CD4-positive, alpha-beta memory T cell (primary cell): ENCODE results near the gene ICE1. TPM values are rescaled to one million over a fixed set of nuclear protein-coding genes. Genes with fewer than 3 reads are reported as not detected.
A peak's percentile ranks its signal among the peaks of the same experiment; 100 is the strongest.

ENCODE experiments used
- CTCF ChIA-PET: fragments of 350-600 bp; sonication (Branson Sonifier 250); formaldehyde crosslinking; loops from one replicate; lab custom pipeline; 2021; ENCODE audit warnings: inconsistent platforms; ENCODE audit not compliant: partially characterized antibody; lab: Charles Lee
- POLR2A ChIA-PET: fragments of 350-600 bp; sonication (Branson Sonifier 250); formaldehyde crosslinking; loops from one replicate; lab custom pipeline; 2021; ENCODE audit not compliant: partially characterized antibody; lab: Charles Lee
- DNase-seq, 5 donors: peaks; one replicate each; pipeline versions ENCODE4 v3.0.0 to v3.0.0-alpha.2; 2020 to 2022; ENCODE audit warnings: mixed read lengths in 1 of 5
- H3K27ac ChIP-seq: one replicate; pipeline ENCODE4 v1.7.0; 2013; ENCODE audit warnings: low read depth, low read length
- H3K27me3 ChIP-seq: 2 replicates; pipeline ENCODE4 v1.7.0; 2013; ENCODE audit warnings: mild to moderate bottlenecking, low read length, moderate library complexity; ENCODE audit not compliant: insufficient read depth
- H3K36me3 ChIP-seq: 2 replicates; pipeline ENCODE4 v1.7.0; 2013; ENCODE audit warnings: mild to moderate bottlenecking, low read length, moderate library complexity; ENCODE audit not compliant: insufficient read depth
- H3K4me1 ChIP-seq: 2 replicates; pipeline ENCODE4 v1.7.0; 2013; ENCODE audit warnings: mild to moderate bottlenecking, low read length, moderate library complexity; ENCODE audit not compliant: insufficient read depth
- H3K4me3 ChIP-seq, 2 donors: one replicate each; pipeline ENCODE4 v1.7.0; 2013; ENCODE audit warnings: low read length in 2 of 2, mild to moderate bottlenecking in 1 of 2
- H3K9me3 ChIP-seq, 2 donors: one replicate each; pipeline ENCODE4 v1.7.0; 2013; ENCODE audit warnings: low read length in 2 of 2, control low read depth in 1 of 2; ENCODE audit not compliant: control insufficient read depth in 1 of 2
- H3K27ac Mint-ChIP-seq, 7 donors: one replicate each; pipeline ENCODE4 v1.8.0; 2020 to 2021; ENCODE audit warnings: mixed read lengths in 7 of 7, mild to moderate bottlenecking in 6 of 7, inconsistent platforms in 3 of 7, moderate library complexity in 3 of 7
- H3K27me3 Mint-ChIP-seq, 2 donors: one replicate each; pipeline ENCODE4 v1.8.0; 2020 to 2021; ENCODE audit warnings: mixed read lengths in 2 of 2
- H3K36me3 Mint-ChIP-seq, 2 donors: one replicate each; pipeline ENCODE4 v1.8.0; 2020 to 2021; ENCODE audit warnings: mixed read lengths in 2 of 2, inconsistent platforms in 1 of 2, mild to moderate bottlenecking in 1 of 2
- H3K4me1 Mint-ChIP-seq, 4 donors: one replicate each; pipeline ENCODE4 v1.8.0; 2020 to 2021; ENCODE audit warnings: mixed read lengths in 4 of 4, mild to moderate bottlenecking in 1 of 4
- H3K4me3 Mint-ChIP-seq, 8 donors: one replicate each; pipeline ENCODE4 v1.8.0; 2020 to 2021; ENCODE audit warnings: mixed read lengths in 8 of 8, mild to moderate bottlenecking in 7 of 8, moderate library complexity in 6 of 8, inconsistent platforms in 3 of 8
- H3K9me3 Mint-ChIP-seq, 8 donors: one replicate each; pipeline ENCODE4 v1.8.0; 2020 to 2021; ENCODE audit warnings: mixed read lengths in 8 of 8, mild to moderate bottlenecking in 5 of 8, inconsistent platforms in 3 of 8, moderate library complexity in 1 of 8
- intact Hi-C: fragments of 100-400 bp; cut with micrococcal nuclease; formaldehyde crosslinking; loops from one replicate; pipeline ENCODE4 v1.15.1; 2023
- polyA plus RNA-seq, 2 donors: library from polyadenylated mRNA; unstranded; fragments of 300-500 nt; fragmentation: Illumina TruSeq; gene quantifications; one replicate each; pipeline ENCODE4 v1.2.3, GENCODE V29; 2021
- total RNA-seq, 2 experiments: library from RNA; stranded (reverse); gene quantifications; one replicate each; pipeline ENCODE4 v1.2.3, GENCODE V29; 2021

ICE1 gene
- total and polyA plus RNA-seq, 4 experiments from 2014 or later, result 8.9 to 52.1 (median 36.4) TPM

- Mint-ChIP-seq H3K36me3 (peaks cover 79 to 88% of the 10 kb centered on the region in 2 donors), H3K4me3 (no peak overlapping the region), H3K4me1 (peaks cover 0 to 10% (median under 1%) of the 10 kb centered on the region in 4 donors), H3K27me3 (no peaks in the 10 kb centered on the region), H3K9me3 (no peaks in the 10 kb centered on the region), H3K27ac (peak overlapping the region in 1 of 7 donors; percentile 4)
- intact Hi-C loops, result no loop called here
- Histone ChIP-seq H3K9me3 (no peaks in the 10 kb centered on the region), H3K27me3 (no peaks in the 10 kb centered on the region), H3K36me3 (peaks cover 62% of the 10 kb centered on the region), H3K4me1 (no peaks in the 10 kb centered on the region), H3K4me3 (no peak overlapping the region), H3K27ac (no peak overlapping the region)
- no peak for DNase-seq
- ChIA-PET POLR2A (no interaction called here), CTCF (no interaction called here)
These were observed 38.5 kb downstream of the ICE1 start for GRCh38 chr5:5461012-5461411.

GRCh38 chr5:5464036-5464715 lies 41.7 kb downstream of the ICE1 start:
- no peaks in the 10 kb centered on the region for H3K9me3 Mint-ChIP-seq
- Histone ChIP-seq H3K9me3 (no peaks in the 10 kb centered on the region), H3K27me3 (no peaks in the 10 kb centered on the region), H3K4me1 (no peaks in the 10 kb centered on the region), H3K36me3 (peaks cover 46% of the 10 kb centered on the region), H3K4me3 (no peak overlapping the region), H3K27ac (no peak overlapping the region)
- POLR2A ChIA-PET, result no interaction called here
- CTCF ChIA-PET, result no interaction called here
- H3K36me3 Mint-ChIP-seq, result peaks cover 73 to 79% of the 10 kb centered on the region in 2 donors
- H3K27ac Mint-ChIP-seq, result peak overlapping the region in 2 of 7 donors; percentile 16 to 44
- no peaks in the 10 kb centered on the region for H3K27me3 Mint-ChIP-seq
- H3K4me3 Mint-ChIP-seq, result no peak overlapping the region
- DNase-seq, result no peak
- H3K4me1 Mint-ChIP-seq, result peaks cover 0 to 6% (median 0%) of the 10 kb centered on the region in 4 donors
- intact Hi-C loops, result no loop called here

GRCh38 chr5:5466227-5466626 lies 43.8 kb downstream of the ICE1 start:
- Mint-ChIP-seq H3K36me3 (peaks cover 57 to 71% of the 10 kb centered on the region in 2 donors), H3K4me1 (peaks cover 0 to 1% (median 0%) of the 10 kb centered on the region in 4 donors), H3K27me3 (no peaks in the 10 kb centered on the region), H3K4me3 (no peak overlapping the region), H3K9me3 (no peaks in the 10 kb centered on the region), H3K27ac (no peak overlapping the region)
- no peak overlapping the region for H3K4me3 ChIP-seq
- ChIA-PET POLR2A (no interaction called here), CTCF (interaction anchor here (1.6 kb wide), 1 partner anchor 12 kb away, joined by 4 read pairs; no protein-coding TSS in a partner anchor)
- H3K36me3 ChIP-seq, result peaks cover 28% of the 10 kb centered on the region
- no peak overlapping the region for H3K27ac ChIP-seq
- no peaks in the 10 kb centered on the region for H3K9me3 ChIP-seq
- no peak for DNase-seq
- H3K27me3 ChIP-seq, result no peaks in the 10 kb centered on the region
- intact Hi-C loops, result no loop called here
- no peaks in the 10 kb centered on the region for H3K4me1 ChIP-seq

GRCh38 chr5:5467737-5468136 lies 45.3 kb downstream of the ICE1 start:
- no peaks in the 10 kb centered on the region for H3K9me3 ChIP-seq
- H3K4me3 ChIP-seq, result no peak overlapping the region
- H3K27ac Mint-ChIP-seq, result no peak overlapping the region
- DNase-seq, result no peak
- H3K36me3 ChIP-seq, result peaks cover 13% of the 10 kb centered on the region
- peaks cover 0 to 1% (median 0%) of the 10 kb centered on the region in 4 donors for H3K4me1 Mint-ChIP-seq
- CTCF ChIA-PET, result interaction anchor here (1.1 to 1.6 kb wide), 2 partner anchors 11 to 24 kb away, joined by 3 to 4 read pairs; no protein-coding TSS in a partner anchor
- H3K4me1 ChIP-seq, result no peaks in the 10 kb centered on the region
- no peaks in the 10 kb centered on the region for H3K27me3 ChIP-seq
- POLR2A ChIA-PET, result no interaction called here
- H3K9me3 Mint-ChIP-seq, result no peaks in the 10 kb centered on the region
- H3K4me3 Mint-ChIP-seq, result no peak overlapping the region
- intact Hi-C loops, result no loop called here
- H3K36me3 Mint-ChIP-seq, result peaks cover 45 to 59% of the 10 kb centered on the region in 2 donors
- no peaks in the 10 kb centered on the region for H3K27me3 Mint-ChIP-seq
- no peak overlapping the region for H3K27ac ChIP-seq

- peak overlapping the region in 5 of 7 donors; percentile 10 to 93 (median 67) for H3K27ac Mint-ChIP-seq
- ChIA-PET POLR2A (no interaction called here), CTCF (no interaction called here)
- peaks cover 0 to 1% (median 0%) of the 10 kb centered on the region in 4 donors for H3K4me1 Mint-ChIP-seq
- H3K36me3 Mint-ChIP-seq, result peaks cover 47 to 62% of the 10 kb centered on the region in 2 donors
- intact Hi-C loops, result no loop called here
- Histone ChIP-seq H3K9me3 (no peaks in the 10 kb centered on the region), H3K36me3 (peaks cover 17% of the 10 kb centered on the region), H3K4me1 (no peaks in the 10 kb centered on the region), H3K27ac (no peak overlapping the region), H3K27me3 (no peaks in the 10 kb centered on the region), H3K4me3 (no peak overlapping the region)
- no peaks in the 10 kb centered on the region for H3K9me3 Mint-ChIP-seq
- DNase-seq, result no peak
- H3K27me3 Mint-ChIP-seq, result no peaks in the 10 kb centered on the region
- no peak overlapping the region for H3K4me3 Mint-ChIP-seq
These were observed 48.5 kb downstream of the ICE1 start for GRCh38 chr5:5470933-5471332.

GRCh38 chr5:5473226-5473625 lies 50.7 kb downstream of the ICE1 start:
- POLR2A ChIA-PET, result no interaction called here
- H3K27me3 Mint-ChIP-seq, result no peaks in the 10 kb centered on the region
- H3K27ac Mint-ChIP-seq, result no peak overlapping the region

GRCh38 chr5:5474961-5475360 lies 52.5 kb downstream of the ICE1 start:
- ChIA-PET POLR2A (no interaction called here), CTCF (interaction anchor here (1.3 to 1.7 kb wide), 2 partner anchors 13 to 16 kb away, joined by 3 to 4 read pairs; no protein-coding TSS in a partner anchor)
- H3K27me3 Mint-ChIP-seq, result no peaks in the 10 kb centered on the region
- intact Hi-C loops, result no loop called here
- no peaks in the 10 kb centered on the region for H3K27me3 ChIP-seq
- DNase-seq, result no peak
- no peak overlapping the region for H3K27ac ChIP-seq
- H3K9me3 Mint-ChIP-seq, result no peaks in the 10 kb centered on the region
- no peak overlapping the region for H3K4me3 ChIP-seq
- peaks cover 9 to 14% (median 10%) of the 10 kb centered on the region in 4 donors for H3K4me1 Mint-ChIP-seq
- H3K27ac Mint-ChIP-seq, result peak overlapping the region in 1 of 7 donors; percentile 52
- H3K36me3 Mint-ChIP-seq, result peaks cover 59 to 66% of the 10 kb centered on the region in 2 donors
- no peaks in the 10 kb centered on the region for H3K9me3 ChIP-seq
- H3K36me3 ChIP-seq, result peaks cover 17% of the 10 kb centered on the region
- H3K4me3 Mint-ChIP-seq, result no peak overlapping the region
- no peaks in the 10 kb centered on the region for H3K4me1 ChIP-seq

More at GRCh38 chr5:5473226-5473625, 50.7 kb downstream of the ICE1 start:
- Mint-ChIP-seq H3K36me3 (peaks cover 46 to 62% of the 10 kb centered on the region in 2 donors), H3K9me3 (no peaks in the 10 kb centered on the region), H3K4me1 (peaks cover 0 to 1% (median 0%) of the 10 kb centered on the region in 4 donors), H3K4me3 (no peak overlapping the region)
- CTCF ChIA-PET, result no interaction called here
- Histone ChIP-seq H3K4me1 (no peaks in the 10 kb centered on the region), H3K36me3 (peaks cover 17% of the 10 kb centered on the region), H3K27ac (no peak overlapping the region), H3K4me3 (no peak overlapping the region), H3K9me3 (no peaks in the 10 kb centered on the region), H3K27me3 (no peaks in the 10 kb centered on the region)
- intact Hi-C loops, result no loop called here
- no peak for DNase-seq
